Adrenal gland (tissue), 5 donors: ENCODE data around the gene SEPTIN7.
"Not testable (repeated sequence)": the region's sequence is repeated elsewhere in the genome, so short reads cannot be mapped to it uniquely, and the experiment has no call there.

ENCODE experiments used
- CTCF ChIP-seq, 6 experiments: fragments of 450-650 bp in 4 of 6; fragments of 200-600 bp in 2 of 6; sonication (generic) in 1 of 6; IDR thresholded peaks; 1 replicate in 5 of 6; 2 replicates in 1 of 6; pipeline versions ENCODE4 v1.5.1 to v1.8.0; 2016 to 2021; ENCODE audit warnings: antibody characterized with exemption in 6 of 6, mild to moderate bottlenecking in 2 of 6, moderate library complexity in 1 of 6
- POLR2A ChIP-seq, 2 donors: fragments of 450-650 bp; IDR thresholded peaks; one replicate each; pipeline ENCODE4 v1.6.1; 2017; ENCODE audit warnings: antibody characterized with exemption in 2 of 2, mild to moderate bottlenecking in 2 of 2, moderate library complexity in 1 of 2
- donor health status: DM: no; HTN: no; CAD: no.

DNA sequence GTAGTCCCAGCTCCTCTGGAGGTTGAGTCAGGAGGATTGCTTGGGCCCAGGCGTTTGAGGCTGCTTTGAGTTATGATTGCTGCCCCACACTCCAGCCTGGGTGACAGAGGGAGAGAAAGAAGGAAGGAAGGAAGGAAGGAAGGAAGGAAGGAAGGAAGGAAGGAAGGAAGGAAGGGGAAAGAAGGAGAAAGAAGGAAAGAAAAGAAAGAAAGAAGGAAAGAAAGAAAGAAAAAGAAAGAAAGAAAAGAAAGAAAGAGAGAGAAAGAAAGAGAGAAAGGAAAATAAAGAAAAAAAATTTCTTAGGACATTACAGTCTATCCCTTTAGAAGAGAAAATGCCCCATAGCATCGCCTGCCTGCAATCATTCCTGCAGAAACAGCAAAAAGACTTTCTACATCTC lies 44.4 kb upstream of the SEPTIN7 start:
- TF ChIP-seq CTCF, POLR2A (IDR thresholded peaks at IDR 0.05): not testable (repeated sequence)
